Activated naive CD4-positive, alpha-beta T cell treated with anti-CD3 and anti-CD28 coated beads, Interleukin-2, amount 50 U/mL, for 24 hours (primary cell): ENCODE results near the gene LUZP2.

Experiments used
- H3K27ac Mint-ChIP-seq: one replicate; pipeline ENCODE4 v1.8.0; 2021; ENCODE audit warnings: mild to moderate bottlenecking, mixed read lengths
- H3K27me3 Mint-ChIP-seq: one replicate; pipeline ENCODE4 v1.8.0; 2021; ENCODE audit warnings: mixed read lengths
- H3K36me3 Mint-ChIP-seq: one replicate; pipeline ENCODE4 v1.8.0; 2021; ENCODE audit warnings: mixed read lengths
- H3K4me1 Mint-ChIP-seq: one replicate; pipeline ENCODE4 v1.8.0; 2021; ENCODE audit warnings: mixed read lengths
- H3K4me3 Mint-ChIP-seq: one replicate; pipeline ENCODE4 v1.8.0; 2021; ENCODE audit warnings: mild to moderate bottlenecking, mixed read lengths
- H3K9me3 Mint-ChIP-seq: one replicate; pipeline ENCODE4 v1.8.0; 2021; ENCODE audit warnings: mixed read lengths

LUZP2 gene

GRCh38 chr11:24521601-24522000, 24.7 kb downstream of the LUZP2 start:
- H3K36me3 Mint-ChIP-seq, result no peaks in the 10 kb centered on the region
- peaks cover 5% of the 10 kb centered on the region for H3K9me3 Mint-ChIP-seq
- no peak overlapping the region for H3K4me3 Mint-ChIP-seq
- H3K27ac Mint-ChIP-seq, result no peak overlapping the region
- no peaks in the 10 kb centered on the region for H3K27me3 Mint-ChIP-seq
- no peaks in the 10 kb centered on the region for H3K4me1 Mint-ChIP-seq

- no peaks in the 10 kb centered on the region for H3K27me3 Mint-ChIP-seq
- H3K36me3 Mint-ChIP-seq, result no peaks in the 10 kb centered on the region
- no peaks in the 10 kb centered on the region for H3K4me1 Mint-ChIP-seq
- peaks cover 4% of the 10 kb centered on the region for H3K9me3 Mint-ChIP-seq
- no peak overlapping the region for H3K27ac Mint-ChIP-seq
- no peak overlapping the region for H3K4me3 Mint-ChIP-seq
Measured at GRCh38 chr11:24524156-24524555, 27.3 kb downstream of the LUZP2 start.

- Mint-ChIP-seq H3K27me3 (no peaks in the 10 kb centered on the region), H3K4me3 (no peak overlapping the region), H3K36me3 (no peaks in the 10 kb centered on the region), H3K4me1 (no peaks in the 10 kb centered on the region), H3K27ac (no peak overlapping the region), H3K9me3 (no peaks in the 10 kb centered on the region)
Measured at GRCh38 chr11:24531528-24531927, 34.7 kb downstream of the LUZP2 start.

- Mint-ChIP-seq H3K9me3 (peaks cover 6% of the 10 kb centered on the region), H3K27me3 (no peaks in the 10 kb centered on the region), H3K36me3 (no peaks in the 10 kb centered on the region), H3K4me3 (no peak overlapping the region), H3K4me1 (no peaks in the 10 kb centered on the region), H3K27ac (no peak overlapping the region)
Measured at GRCh38 chr11:24543771-24544170, 46.9 kb downstream of the LUZP2 start.

- H3K4me1 Mint-ChIP-seq, result no peaks in the 10 kb centered on the region
- H3K36me3 Mint-ChIP-seq, result no peaks in the 10 kb centered on the region
- no peak overlapping the region for H3K27ac Mint-ChIP-seq
- H3K27me3 Mint-ChIP-seq, result no peaks in the 10 kb centered on the region
- no peak overlapping the region for H3K4me3 Mint-ChIP-seq
- no peaks in the 10 kb centered on the region for H3K9me3 Mint-ChIP-seq
Measured at GRCh38 chr11:24556693-24557092, 59.8 kb downstream of the LUZP2 start.

- H3K9me3 Mint-ChIP-seq, result no peaks in the 10 kb centered on the region
- no peaks in the 10 kb centered on the region for H3K27me3 Mint-ChIP-seq
- H3K36me3 Mint-ChIP-seq, result no peaks in the 10 kb centered on the region
- no peak overlapping the region for H3K27ac Mint-ChIP-seq
- H3K4me3 Mint-ChIP-seq, result no peak overlapping the region
- H3K4me1 Mint-ChIP-seq, result no peaks in the 10 kb centered on the region
Measured at GRCh38 chr11:24559315-24559714, 62.5 kb downstream of the LUZP2 start.

GRCh38 chr11:24560324-24560723, 63.5 kb downstream of the LUZP2 start:
- H3K9me3 Mint-ChIP-seq, result no peaks in the 10 kb centered on the region
- no peak overlapping the region for H3K27ac Mint-ChIP-seq
- H3K36me3 Mint-ChIP-seq, result no peaks in the 10 kb centered on the region
- no peak overlapping the region for H3K4me3 Mint-ChIP-seq
- no peaks in the 10 kb centered on the region for H3K27me3 Mint-ChIP-seq
- no peaks in the 10 kb centered on the region for H3K4me1 Mint-ChIP-seq

- Mint-ChIP-seq H3K36me3 (no peaks in the 10 kb centered on the region), H3K9me3 (peaks cover 4% of the 10 kb centered on the region), H3K4me3 (no peak overlapping the region), H3K4me1 (no peaks in the 10 kb centered on the region), H3K27ac (no peak overlapping the region), H3K27me3 (no peaks in the 10 kb centered on the region)
Measured at GRCh38 chr11:24567380-24567779, 70.5 kb downstream of the LUZP2 start.

GRCh38 chr11:24572376-24572775, 75.5 kb downstream of the LUZP2 start:
- no peaks in the 10 kb centered on the region for H3K36me3 Mint-ChIP-seq
- H3K4me1 Mint-ChIP-seq, result no peaks in the 10 kb centered on the region

GRCh38 chr11:24574461-24574860, 77.6 kb downstream of the LUZP2 start:
- H3K4me3 Mint-ChIP-seq, result no peak overlapping the region
- H3K27me3 Mint-ChIP-seq, result no peaks in the 10 kb centered on the region
- no peaks in the 10 kb centered on the region for H3K36me3 Mint-ChIP-seq
- no peaks in the 10 kb centered on the region for H3K4me1 Mint-ChIP-seq
- H3K9me3 Mint-ChIP-seq, result peaks cover 13% of the 10 kb centered on the region
- no peak overlapping the region for H3K27ac Mint-ChIP-seq

More at GRCh38 chr11:24572376-24572775, 75.5 kb downstream of the LUZP2 start:
- H3K27ac Mint-ChIP-seq, result no peak overlapping the region
- peaks cover 13% of the 10 kb centered on the region for H3K9me3 Mint-ChIP-seq
- no peak overlapping the region for H3K4me3 Mint-ChIP-seq
- no peaks in the 10 kb centered on the region for H3K27me3 Mint-ChIP-seq

- no peaks in the 10 kb centered on the region for H3K4me1 Mint-ChIP-seq
- H3K4me3 Mint-ChIP-seq, result no peak overlapping the region
- H3K27me3 Mint-ChIP-seq, result no peaks in the 10 kb centered on the region
- no peak overlapping the region for H3K27ac Mint-ChIP-seq
- no peaks in the 10 kb centered on the region for H3K36me3 Mint-ChIP-seq
- peaks cover 8% of the 10 kb centered on the region for H3K9me3 Mint-ChIP-seq
Measured at GRCh38 chr11:24575392-24575791, 78.5 kb downstream of the LUZP2 start.

GRCh38 chr11:24585192-24585591, 88.3 kb downstream of the LUZP2 start:
- Mint-ChIP-seq H3K27ac (no peak overlapping the region), H3K9me3 (peaks cover 9% of the 10 kb centered on the region)

GRCh38 chr11:24587635-24588034, 90.8 kb downstream of the LUZP2 start:
- Mint-ChIP-seq H3K27ac (no peak overlapping the region), H3K4me1 (no peaks in the 10 kb centered on the region), H3K9me3 (peaks cover 9% of the 10 kb centered on the region), H3K4me3 (no peak overlapping the region), H3K36me3 (no peaks in the 10 kb centered on the region), H3K27me3 (no peaks in the 10 kb centered on the region)

More at GRCh38 chr11:24585192-24585591, 88.3 kb downstream of the LUZP2 start:
- H3K4me1 Mint-ChIP-seq, result no peaks in the 10 kb centered on the region
- H3K4me3 Mint-ChIP-seq, result no peak overlapping the region
- no peaks in the 10 kb centered on the region for H3K27me3 Mint-ChIP-seq
- H3K36me3 Mint-ChIP-seq, result no peaks in the 10 kb centered on the region

GRCh38 chr11:24588081-24588480, 91.2 kb downstream of the LUZP2 start:
- Mint-ChIP-seq H3K4me3 (no peak overlapping the region), H3K9me3 (peaks cover 9% of the 10 kb centered on the region), H3K4me1 (no peaks in the 10 kb centered on the region), H3K27me3 (no peaks in the 10 kb centered on the region), H3K36me3 (no peaks in the 10 kb centered on the region), H3K27ac (no peak overlapping the region)

- H3K36me3 Mint-ChIP-seq, result no peaks in the 10 kb centered on the region
- peaks cover 4% of the 10 kb centered on the region for H3K9me3 Mint-ChIP-seq
- H3K4me3 Mint-ChIP-seq, result no peak overlapping the region
- no peaks in the 10 kb centered on the region for H3K27me3 Mint-ChIP-seq
- no peak overlapping the region for H3K27ac Mint-ChIP-seq
- no peaks in the 10 kb centered on the region for H3K4me1 Mint-ChIP-seq
Measured at GRCh38 chr11:24589064-24589463, 92.2 kb downstream of the LUZP2 start.

- H3K9me3 Mint-ChIP-seq, result no peaks in the 10 kb centered on the region
Measured at GRCh38 chr11:24591283-24591682, 94.4 kb downstream of the LUZP2 start.

GRCh38 chr11:24592360-24592759, 95.5 kb downstream of the LUZP2 start:
- Mint-ChIP-seq H3K4me1 (no peaks in the 10 kb centered on the region), H3K27ac (no peak overlapping the region), H3K27me3 (no peaks in the 10 kb centered on the region), H3K36me3 (no peaks in the 10 kb centered on the region), H3K4me3 (no peak overlapping the region), H3K9me3 (no peaks in the 10 kb centered on the region)

More at GRCh38 chr11:24591283-24591682, 94.4 kb downstream of the LUZP2 start:
- Mint-ChIP-seq H3K27me3 (no peaks in the 10 kb centered on the region), H3K4me1 (no peaks in the 10 kb centered on the region), H3K36me3 (no peaks in the 10 kb centered on the region), H3K4me3 (no peak overlapping the region), H3K27ac (no peak overlapping the region)
